Effector memory CD8-positive, alpha-beta T cell (primary cell): Measurements from ENCODE around the gene PDSS2.

Experiments used
- ATAC-seq: fragments of 150-1000 bp; cut with Tn5 transposase; replicated peaks from 2 replicates; pipeline ENCODE4 v1.10.0; 2021; ENCODE audit warnings: mild to moderate bottlenecking, moderate library complexity
- DNase-seq, 3 experiments: peaks; one replicate each; pipeline ENCODE4 v3.0.0; 2021
- H3K27ac Mint-ChIP-seq, 2 donors: one replicate each; pipeline ENCODE4 v1.8.0; 2022; ENCODE audit warnings: mild to moderate bottlenecking in 2 of 2, mixed read lengths in 2 of 2, moderate library complexity in 2 of 2
- H3K27me3 Mint-ChIP-seq, 2 donors: one replicate each; pipeline ENCODE4 v1.8.0; 2022; ENCODE audit warnings: mixed read lengths in 2 of 2
- H3K36me3 Mint-ChIP-seq: one replicate; pipeline ENCODE4 v1.8.0; 2022; ENCODE audit warnings: mild to moderate bottlenecking, moderate library complexity, mixed read lengths; ENCODE audit not compliant: insufficient read depth
- H3K4me1 Mint-ChIP-seq, 2 donors: one replicate each; pipeline ENCODE4 v1.8.0; 2022; ENCODE audit warnings: low read depth in 2 of 2, mixed read lengths in 2 of 2
- H3K4me3 Mint-ChIP-seq, 2 donors: one replicate each; pipeline ENCODE4 v1.8.0; 2022; ENCODE audit warnings: mild to moderate bottlenecking in 2 of 2, mixed read lengths in 2 of 2, moderate library complexity in 2 of 2
- H3K9me3 Mint-ChIP-seq, 2 donors: one replicate each; pipeline ENCODE4 v1.8.0; 2022; ENCODE audit warnings: mixed read lengths in 2 of 2

Gene PDSS2

GRCh38 chr6:107421696-107422256, 37.6 kb downstream of the PDSS2 start:
- ATAC-seq (no peak), DNase-seq (no peak)
- no peaks in the 10 kb centered on the region for H3K36me3 Mint-ChIP-seq
- peaks cover 0 to 1% of the 10 kb centered on the region in 2 donors for H3K9me3 Mint-ChIP-seq
- H3K27ac Mint-ChIP-seq, result no peak overlapping the region
- no peak overlapping the region for H3K4me3 Mint-ChIP-seq
- peaks cover 11 to 32% of the 10 kb centered on the region in 2 donors for H3K4me1 Mint-ChIP-seq
- H3K27me3 Mint-ChIP-seq, result no peaks in the 10 kb centered on the region

- H3K27me3 Mint-ChIP-seq, result no peaks in the 10 kb centered on the region
These were observed 39.6 kb downstream of the PDSS2 start for GRCh38 chr6:107419733-107420132.

GRCh38 chr6:107418118-107418517, 41.2 kb downstream of the PDSS2 start:
- Mint-ChIP-seq H3K36me3 (no peaks in the 10 kb centered on the region), H3K27me3 (no peaks in the 10 kb centered on the region), H3K4me3 (no peak overlapping the region), H3K4me1 (peaks cover 14 to 26% of the 10 kb centered on the region in 2 donors), H3K9me3 (no peaks in the 10 kb centered on the region), H3K27ac (no peak overlapping the region)
- no peak for ATAC-seq
- no peak for DNase-seq

More at GRCh38 chr6:107419733-107420132, 39.6 kb downstream of the PDSS2 start:
- Mint-ChIP-seq H3K36me3 (no peaks in the 10 kb centered on the region), H3K4me1 (peaks cover 14 to 31% of the 10 kb centered on the region in 2 donors), H3K4me3 (no peak overlapping the region), H3K27ac (no peak overlapping the region), H3K9me3 (no peaks in the 10 kb centered on the region)
- DNase-seq, result no peak
- ATAC-seq, result peak; percentile 47

GRCh38 chr6:107416145-107416544, 43.2 kb downstream of the PDSS2 start:
- H3K4me1 Mint-ChIP-seq, result peaks cover 11 to 23% of the 10 kb centered on the region in 2 donors
- H3K27ac Mint-ChIP-seq, result no peak overlapping the region
- DNase-seq, result no peak
- H3K27me3 Mint-ChIP-seq, result no peaks in the 10 kb centered on the region
- no peak overlapping the region for H3K4me3 Mint-ChIP-seq
- H3K36me3 Mint-ChIP-seq, result no peaks in the 10 kb centered on the region
- ATAC-seq, result no peak
- H3K9me3 Mint-ChIP-seq, result no peaks in the 10 kb centered on the region

GRCh38 chr6:107413966-107414645, 45.3 kb downstream of the PDSS2 start:
- H3K36me3 Mint-ChIP-seq, result no peaks in the 10 kb centered on the region
- H3K4me3 Mint-ChIP-seq, result no peak overlapping the region
- H3K27me3 Mint-ChIP-seq, result no peaks in the 10 kb centered on the region
- H3K4me1 Mint-ChIP-seq, result peaks cover 8 to 26% of the 10 kb centered on the region in 2 donors
- H3K9me3 Mint-ChIP-seq, result no peaks in the 10 kb centered on the region
- DNase-seq (no peak), ATAC-seq (no peak)
- peak overlapping the region in 1 of 2 donors; percentile 3 for H3K27ac Mint-ChIP-seq

GRCh38 chr6:107411161-107411560, 48.2 kb downstream of the PDSS2 start:
- Mint-ChIP-seq H3K27me3 (no peaks in the 10 kb centered on the region), H3K4me1 (peaks cover 6 to 20% of the 10 kb centered on the region in 2 donors), H3K9me3 (no peaks in the 10 kb centered on the region), H3K4me3 (no peak overlapping the region), H3K27ac (no peak overlapping the region), H3K36me3 (no peaks in the 10 kb centered on the region)
- no peak for DNase-seq
- no peak for ATAC-seq

- Mint-ChIP-seq H3K36me3 (no peaks in the 10 kb centered on the region), H3K9me3 (peaks cover 0 to 3% of the 10 kb centered on the region in 2 donors), H3K27me3 (no peaks in the 10 kb centered on the region), H3K4me1 (peaks cover 3 to 15% of the 10 kb centered on the region in 2 donors), H3K4me3 (no peak overlapping the region), H3K27ac (no peak overlapping the region)
- DNase-seq (no peak), ATAC-seq (no peak)
These were observed 49.4 kb downstream of the PDSS2 start for GRCh38 chr6:107409942-107410341.

GRCh38 chr6:107408714-107409113, 50.6 kb downstream of the PDSS2 start:
- no peaks in the 10 kb centered on the region for H3K36me3 Mint-ChIP-seq
- H3K27me3 Mint-ChIP-seq, result no peaks in the 10 kb centered on the region
- H3K9me3 Mint-ChIP-seq, result peaks cover 2 to 15% of the 10 kb centered on the region in 2 donors
- no peak overlapping the region for H3K27ac Mint-ChIP-seq
- ATAC-seq (no peak), DNase-seq (no peak)
- peaks cover 3 to 15% of the 10 kb centered on the region in 2 donors for H3K4me1 Mint-ChIP-seq
- H3K4me3 Mint-ChIP-seq, result no peak overlapping the region

- Mint-ChIP-seq H3K36me3 (no peaks in the 10 kb centered on the region), H3K27me3 (no peaks in the 10 kb centered on the region), H3K27ac (no peak overlapping the region), H3K4me1 (peaks cover under 1 to 11% of the 10 kb centered on the region in 2 donors), H3K9me3 (peaks cover 4 to 26% of the 10 kb centered on the region in 2 donors), H3K4me3 (no peak overlapping the region)
- no peak for DNase-seq
- no peak for ATAC-seq
These were observed 54.4 kb downstream of the PDSS2 start for GRCh38 chr6:107405002-107405401.

GRCh38 chr6:107402533-107402932, 56.8 kb downstream of the PDSS2 start:
- H3K9me3 Mint-ChIP-seq, result peaks cover 4 to 26% of the 10 kb centered on the region in 2 donors
- H3K4me1 Mint-ChIP-seq, result peaks cover 6 to 7% of the 10 kb centered on the region in 2 donors
- ATAC-seq (no peak), DNase-seq (no peak)
- H3K36me3 Mint-ChIP-seq, result no peaks in the 10 kb centered on the region
- no peak overlapping the region for H3K4me3 Mint-ChIP-seq
- no peaks in the 10 kb centered on the region for H3K27me3 Mint-ChIP-seq
- no peak overlapping the region for H3K27ac Mint-ChIP-seq

GRCh38 chr6:107401573-107401972, 57.8 kb downstream of the PDSS2 start:
- ATAC-seq (no peak), DNase-seq (no peak)
- Mint-ChIP-seq H3K27me3 (no peaks in the 10 kb centered on the region), H3K27ac (no peak overlapping the region), H3K4me1 (peaks cover 4 to 6% of the 10 kb centered on the region in 2 donors), H3K36me3 (no peaks in the 10 kb centered on the region), H3K9me3 (peaks cover 4 to 26% of the 10 kb centered on the region in 2 donors), H3K4me3 (no peak overlapping the region)

GRCh38 chr6:107400616-107401147, 58.7 kb downstream of the PDSS2 start:
- H3K9me3 Mint-ChIP-seq, result peaks cover 8 to 32% of the 10 kb centered on the region in 2 donors

GRCh38 chr6:107399935-107400334, 59.4 kb downstream of the PDSS2 start:
- Mint-ChIP-seq H3K36me3 (no peaks in the 10 kb centered on the region), H3K4me3 (no peak overlapping the region), H3K27ac (no peak overlapping the region), H3K4me1 (peaks cover 4 to 6% of the 10 kb centered on the region in 2 donors), H3K27me3 (no peaks in the 10 kb centered on the region), H3K9me3 (peaks cover 8 to 29% of the 10 kb centered on the region in 2 donors)
- DNase-seq (no peak), ATAC-seq (no peak)

More at GRCh38 chr6:107400616-107401147, 58.7 kb downstream of the PDSS2 start:
- Mint-ChIP-seq H3K4me1 (peaks cover 4 to 6% of the 10 kb centered on the region in 2 donors), H3K4me3 (no peak overlapping the region), H3K27ac (no peak overlapping the region), H3K27me3 (no peaks in the 10 kb centered on the region), H3K36me3 (no peaks in the 10 kb centered on the region)
- ATAC-seq, result no peak
- no peak for DNase-seq

- Mint-ChIP-seq H3K4me1 (peaks cover 4 to 6% of the 10 kb centered on the region in 2 donors), H3K4me3 (no peak overlapping the region), H3K36me3 (no peaks in the 10 kb centered on the region), H3K27me3 (no peaks in the 10 kb centered on the region), H3K9me3 (peaks cover 10 to 21% of the 10 kb centered on the region in 2 donors), H3K27ac (no peak overlapping the region)
- no peak for DNase-seq
- no peak for ATAC-seq
These were observed 61.4 kb downstream of the PDSS2 start for GRCh38 chr6:107398001-107398400.
